Muscle layer of duodenum (tissue), 2 donors: ENCODE data around the gene PDE6A.

Experiments used
- H3K27ac ChIP-seq: one replicate; pipeline ENCODE4 v1.7.0; 2013; ENCODE audit warnings: mild to moderate bottlenecking, low read length
- H3K27me3 ChIP-seq: one replicate; pipeline ENCODE4 v1.7.0; 2013; ENCODE audit warnings: low read depth, mild to moderate bottlenecking, control low read depth, low read length
- H3K36me3 ChIP-seq, 2 donors: one replicate each; pipeline ENCODE4 v1.7.0; 2013; ENCODE audit warnings: low read length in 2 of 2, control low read depth in 1 of 2, mild to moderate bottlenecking in 1 of 2; ENCODE audit not compliant: insufficient read depth in 2 of 2, control insufficient read depth in 1 of 2
- H3K4me1 ChIP-seq, 2 donors: one replicate each; pipeline ENCODE4 v1.7.0; 2013; ENCODE audit warnings: low read length in 2 of 2, mild to moderate bottlenecking in 2 of 2, control low read depth in 1 of 2, moderate library complexity in 1 of 2; ENCODE audit not compliant: insufficient read depth in 2 of 2, control insufficient read depth in 1 of 2
- H3K4me3 ChIP-seq, 2 donors: one replicate each; pipeline ENCODE4 v1.7.0; 2013; ENCODE audit warnings: low read length in 2 of 2, low read depth in 1 of 2, mild to moderate bottlenecking in 1 of 2
- H3K9me3 ChIP-seq, 2 donors: one replicate each; pipeline ENCODE4 v1.7.0; 2013; ENCODE audit warnings: low read length in 2 of 2, control low read depth in 1 of 2, mild to moderate bottlenecking in 1 of 2; ENCODE audit not compliant: control insufficient read depth in 1 of 2
- donor health status: healthy.

PDE6A gene

DNA sequence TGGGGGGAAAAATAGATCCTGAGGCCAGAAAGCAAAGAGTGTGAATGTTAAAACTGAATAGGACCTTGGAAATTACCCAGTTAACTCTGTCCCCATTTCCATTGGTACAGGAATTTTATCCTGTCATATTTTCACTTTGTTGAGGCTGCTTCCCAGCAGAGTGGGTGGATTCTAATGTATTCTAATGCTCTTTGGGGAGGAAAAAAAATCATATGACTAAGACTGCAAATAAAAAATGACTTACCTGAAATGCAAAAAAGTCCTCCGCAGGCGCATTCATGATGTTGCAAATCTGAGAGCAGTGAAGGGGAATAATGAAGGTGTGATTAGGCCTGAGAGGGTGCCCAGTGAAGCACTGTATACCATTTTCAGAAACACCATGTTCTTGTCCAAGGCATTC is 41.2 kb downstream of the PDE6A start:
- H3K36me3 ChIP-seq, result no peaks in the 10 kb centered on the region
- H3K4me3 ChIP-seq, result no peak overlapping the region
- no peak overlapping the region for H3K27ac ChIP-seq
- no peaks in the 10 kb centered on the region for H3K27me3 ChIP-seq
- no peaks in the 10 kb centered on the region for H3K4me1 ChIP-seq
- H3K9me3 ChIP-seq, result no peaks in the 10 kb centered on the region

DNA sequence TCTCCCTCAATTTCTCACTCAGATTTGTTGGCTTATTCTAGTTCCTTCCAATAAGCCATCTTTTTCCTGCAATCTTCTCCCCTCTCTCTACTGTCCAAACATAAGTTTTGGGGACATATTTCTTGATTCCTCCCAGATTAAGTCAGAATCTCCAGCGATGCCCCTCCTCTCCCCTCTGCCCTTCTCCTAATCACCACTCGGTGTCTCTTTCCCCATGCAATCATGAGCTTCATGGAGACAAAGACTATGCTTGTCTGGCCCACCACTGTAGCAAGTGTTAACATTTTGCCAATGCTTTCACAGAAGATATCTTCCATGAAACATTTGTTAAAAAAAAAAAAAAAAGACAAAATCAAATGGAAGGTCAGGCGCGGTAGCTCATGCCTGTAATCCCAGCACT is 42.4 kb downstream of the PDE6A start:
- no peaks in the 10 kb centered on the region for H3K9me3 ChIP-seq
- H3K4me1 ChIP-seq, result no peaks in the 10 kb centered on the region
- H3K4me3 ChIP-seq, result no peak overlapping the region
- H3K27ac ChIP-seq, result no peak overlapping the region
- H3K36me3 ChIP-seq, result no peaks in the 10 kb centered on the region
- no peaks in the 10 kb centered on the region for H3K27me3 ChIP-seq

DNA sequence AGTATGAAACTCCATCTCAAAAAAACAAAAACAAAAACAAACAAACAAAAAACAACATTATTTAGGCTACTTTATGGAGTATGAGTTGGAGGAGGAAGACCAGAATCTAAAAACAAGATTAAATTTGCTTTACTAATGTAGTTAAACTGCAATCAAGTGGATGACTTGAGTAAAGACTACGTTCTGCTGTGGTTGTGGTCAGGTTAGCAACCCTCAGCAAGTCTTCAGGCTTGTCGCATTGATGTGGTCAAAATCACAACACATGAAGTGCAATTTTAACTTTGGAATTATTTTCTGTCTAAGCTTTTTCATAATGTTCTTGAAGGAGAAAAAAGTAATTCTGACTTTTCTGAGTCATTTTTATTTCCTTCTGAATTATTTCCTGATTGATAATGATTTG is 43.1 kb downstream of the PDE6A start:
- H3K9me3 ChIP-seq, result no peaks in the 10 kb centered on the region
- no peaks in the 10 kb centered on the region for H3K27me3 ChIP-seq
- no peak overlapping the region for H3K4me3 ChIP-seq
- H3K36me3 ChIP-seq, result no peaks in the 10 kb centered on the region
- no peak overlapping the region for H3K27ac ChIP-seq
- no peaks in the 10 kb centered on the region for H3K4me1 ChIP-seq

DNA sequence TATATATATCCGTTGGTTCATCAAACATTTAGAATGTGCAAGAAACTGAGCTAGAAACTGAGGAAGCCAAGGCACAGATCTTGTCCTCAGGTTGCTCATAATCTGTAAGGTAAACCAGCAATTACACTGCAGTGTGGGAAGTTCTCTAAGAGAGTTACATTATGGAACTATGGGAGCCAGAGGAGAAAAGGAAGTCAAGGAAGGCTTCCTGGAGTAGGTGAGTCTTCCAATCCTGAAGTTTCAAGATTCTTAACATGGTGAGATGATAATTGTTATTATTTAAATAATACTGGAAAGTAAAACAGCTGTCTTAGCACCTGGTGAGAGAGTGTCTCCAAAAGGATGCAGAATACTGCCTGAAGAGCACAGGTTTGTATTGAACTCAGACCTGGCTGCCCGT is 44.2 kb downstream of the PDE6A start:
- H3K4me1 ChIP-seq, result no peaks in the 10 kb centered on the region
- no peak overlapping the region for H3K4me3 ChIP-seq
- no peaks in the 10 kb centered on the region for H3K9me3 ChIP-seq
- no peak overlapping the region for H3K27ac ChIP-seq
- no peaks in the 10 kb centered on the region for H3K27me3 ChIP-seq
- H3K36me3 ChIP-seq, result no peaks in the 10 kb centered on the region

DNA sequence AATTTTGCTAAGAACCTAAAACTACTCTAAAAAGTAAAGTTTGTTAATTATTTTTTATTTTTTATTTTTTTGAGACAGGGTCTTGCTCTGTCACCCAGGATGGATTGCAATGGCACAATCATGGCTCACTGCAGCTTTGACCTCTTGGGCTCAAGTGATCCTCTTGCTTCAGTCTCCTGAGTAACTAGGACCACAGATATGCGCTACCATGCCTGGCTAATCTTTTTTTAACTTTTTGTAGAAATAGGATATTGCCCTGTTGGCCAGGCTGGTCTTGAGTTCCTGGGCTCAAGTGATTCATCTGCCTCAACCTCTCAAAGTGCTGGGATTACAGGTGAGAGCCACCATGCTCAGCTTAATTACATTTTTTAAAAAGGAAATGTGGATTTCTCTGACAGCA is 45.8 kb downstream of the PDE6A start:
- Histone ChIP-seq H3K4me1 (no peaks in the 10 kb centered on the region), H3K36me3 (no peaks in the 10 kb centered on the region), H3K9me3 (no peaks in the 10 kb centered on the region), H3K4me3 (no peak overlapping the region), H3K27ac (no peak overlapping the region), H3K27me3 (no peaks in the 10 kb centered on the region)

DNA sequence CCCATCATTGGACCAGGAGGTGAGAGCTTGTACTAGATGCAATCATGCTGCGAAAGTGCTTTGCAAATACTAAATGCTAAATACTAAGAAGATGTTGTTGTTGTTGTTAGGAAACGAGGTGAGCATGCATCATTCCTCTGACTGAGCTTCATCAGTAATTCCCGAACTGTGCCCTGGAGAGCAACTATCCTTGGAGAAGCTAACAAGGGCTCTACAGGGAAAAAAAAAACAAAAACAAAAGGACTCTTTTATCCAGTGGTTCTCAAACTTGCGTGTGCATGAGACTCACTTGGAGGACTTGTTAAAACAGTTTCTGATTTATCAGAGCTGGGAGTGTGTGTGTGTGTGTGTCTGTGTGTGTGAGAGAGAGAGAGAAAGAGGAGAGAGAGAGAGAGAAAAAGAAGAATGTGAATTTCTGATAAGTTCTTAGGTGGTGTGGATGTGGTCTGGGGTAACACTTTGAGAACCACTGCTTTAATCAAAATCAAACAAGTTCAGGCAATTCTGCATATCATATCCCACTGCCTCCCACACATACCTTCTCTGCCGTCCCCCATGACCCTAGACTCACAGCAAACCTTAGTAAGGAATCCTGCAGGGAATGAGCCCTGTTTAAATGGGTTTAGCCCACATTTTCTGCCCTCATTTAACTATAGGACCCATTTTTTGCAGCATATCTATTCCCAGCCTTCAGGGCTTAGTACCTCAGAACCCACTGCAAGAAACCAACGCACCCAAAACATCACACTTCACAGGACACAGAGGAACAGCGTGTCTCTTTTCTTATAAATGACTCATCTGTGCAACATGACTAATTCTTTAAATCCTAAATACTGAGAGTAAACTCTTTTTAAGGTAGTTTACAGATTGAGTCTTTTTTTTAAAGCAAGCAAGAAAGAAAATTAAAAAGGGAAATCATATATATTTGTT is 48.9 kb downstream of the PDE6A start:
- Histone ChIP-seq H3K4me3 (no peak overlapping the region), H3K9me3 (no peaks in the 10 kb centered on the region), H3K27me3 (no peaks in the 10 kb centered on the region), H3K36me3 (no peaks in the 10 kb centered on the region), H3K27ac (no peak overlapping the region), H3K4me1 (no peaks in the 10 kb centered on the region)

DNA sequence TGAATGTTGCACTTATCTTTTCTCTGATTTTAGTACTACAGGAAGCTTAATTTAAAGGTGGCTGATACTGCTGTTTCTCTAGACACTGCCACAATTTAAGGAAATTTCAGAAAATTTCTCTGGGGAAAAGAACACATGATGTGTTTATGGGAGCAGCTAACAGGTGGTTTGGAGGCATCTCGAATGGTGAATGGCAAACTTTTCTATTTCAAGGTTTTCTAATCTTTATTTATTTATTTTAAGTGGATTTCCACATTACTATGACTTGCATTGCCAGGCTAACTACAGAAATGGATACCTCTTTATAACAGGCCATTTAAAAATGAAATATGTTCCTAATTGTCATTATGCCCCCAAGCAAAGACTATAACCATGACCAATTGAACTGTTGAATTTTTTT is 50.4 kb downstream of the PDE6A start:
- Histone ChIP-seq H3K9me3 (no peaks in the 10 kb centered on the region), H3K27me3 (no peaks in the 10 kb centered on the region), H3K36me3 (no peaks in the 10 kb centered on the region), H3K27ac (no peak overlapping the region), H3K4me1 (no peaks in the 10 kb centered on the region), H3K4me3 (no peak overlapping the region)

DNA sequence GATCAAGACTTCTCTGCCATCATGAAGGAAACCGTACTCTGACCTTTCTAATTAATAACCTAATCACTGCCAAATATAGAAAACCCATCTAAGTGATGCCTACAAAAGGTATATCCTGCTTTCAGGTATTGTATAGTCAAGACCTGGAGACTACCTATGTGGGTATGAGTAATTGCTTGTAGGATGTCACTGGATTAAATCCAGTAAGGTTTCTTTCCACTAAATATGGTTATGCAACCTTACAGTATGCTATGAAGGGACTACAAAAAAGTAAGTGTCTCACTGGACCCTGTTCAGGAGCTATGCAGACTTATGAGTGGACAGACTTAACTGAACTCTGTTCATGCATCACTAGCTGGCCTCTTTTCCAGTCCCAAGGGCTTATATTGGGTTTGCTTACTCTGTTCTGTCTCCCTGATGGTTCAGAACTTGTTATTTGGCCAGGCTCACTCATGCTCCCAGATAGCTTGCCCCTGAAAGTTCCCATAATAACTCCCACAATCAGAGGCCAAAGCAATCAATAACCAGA is 51.1 kb downstream of the PDE6A start:
- H3K27me3 ChIP-seq, result no peaks in the 10 kb centered on the region
- no peaks in the 10 kb centered on the region for H3K9me3 ChIP-seq
- no peak overlapping the region for H3K4me3 ChIP-seq
- H3K27ac ChIP-seq, result no peak overlapping the region
- no peaks in the 10 kb centered on the region for H3K4me1 ChIP-seq
- no peaks in the 10 kb centered on the region for H3K36me3 ChIP-seq

DNA sequence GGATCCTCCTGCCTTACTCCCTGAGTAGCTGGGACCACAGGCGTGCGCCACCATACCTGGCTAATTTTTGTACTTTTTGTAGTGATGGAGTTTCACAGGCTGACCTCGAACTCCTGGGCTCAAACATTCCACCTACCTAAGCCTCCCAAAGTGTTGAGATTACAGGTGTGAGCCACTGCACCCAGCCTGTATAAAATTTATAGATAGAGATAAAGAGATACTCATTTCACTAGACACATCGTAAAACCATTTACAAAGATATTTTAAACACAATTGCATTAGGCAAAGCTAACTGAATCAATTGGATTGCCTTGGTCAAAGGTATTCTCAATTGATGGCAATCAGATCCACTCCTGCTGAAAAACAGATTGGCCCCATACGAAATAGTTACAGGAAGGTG is 52.0 kb downstream of the PDE6A start:
- Histone ChIP-seq H3K4me3 (no peak overlapping the region), H3K27ac (no peak overlapping the region), H3K4me1 (no peaks in the 10 kb centered on the region), H3K36me3 (no peaks in the 10 kb centered on the region), H3K27me3 (no peaks in the 10 kb centered on the region), H3K9me3 (no peaks in the 10 kb centered on the region)

DNA sequence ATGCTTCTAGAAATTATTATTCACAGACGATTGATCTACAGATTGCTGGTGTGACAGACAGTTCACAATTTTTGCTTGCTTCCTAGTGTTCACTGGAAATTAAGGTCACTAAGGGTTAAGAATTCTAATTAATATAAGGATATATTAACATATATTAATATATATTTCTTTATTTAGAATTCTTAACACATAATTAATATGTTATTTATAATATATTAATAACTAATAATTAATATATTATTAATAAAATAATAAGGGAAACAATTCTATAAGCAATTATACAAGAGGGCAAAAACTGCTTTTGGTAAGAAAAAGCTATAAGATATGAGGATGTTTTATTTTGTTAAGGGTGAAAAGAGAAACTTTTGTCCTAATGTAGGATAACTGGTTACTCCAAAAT is 56.3 kb downstream of the PDE6A start:
- Histone ChIP-seq H3K36me3 (no peaks in the 10 kb centered on the region), H3K4me3 (no peak overlapping the region), H3K27me3 (no peaks in the 10 kb centered on the region), H3K9me3 (no peaks in the 10 kb centered on the region), H3K4me1 (no peaks in the 10 kb centered on the region), H3K27ac (no peak overlapping the region)

DNA sequence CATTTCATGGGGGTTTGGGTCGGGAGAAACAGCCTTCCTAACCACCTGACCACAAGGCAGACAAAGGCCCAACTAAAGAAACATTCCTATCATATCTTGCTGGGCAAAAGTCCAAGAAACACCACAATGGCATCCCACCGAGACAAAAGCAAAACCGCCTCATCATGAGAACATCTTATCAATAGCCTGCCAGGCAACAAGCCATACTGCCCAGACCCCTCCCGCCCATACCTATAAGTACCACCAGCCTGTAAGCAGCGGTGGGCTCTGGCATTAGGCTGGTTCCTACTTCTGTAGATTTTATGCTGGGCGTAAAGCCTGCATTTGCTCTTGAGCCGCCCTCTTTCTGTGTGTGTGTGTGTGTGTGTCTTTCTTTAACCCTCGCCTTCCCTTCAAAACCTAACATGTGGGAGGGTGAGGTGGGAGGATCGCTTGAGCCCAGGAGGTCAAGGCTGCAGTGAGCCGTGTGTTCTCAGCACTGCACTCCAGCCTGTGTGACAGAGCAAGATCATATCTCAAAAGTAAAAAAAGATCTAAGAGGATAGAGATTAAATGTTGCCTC is 56.9 kb downstream of the PDE6A start:
- no peaks in the 10 kb centered on the region for H3K9me3 ChIP-seq
- no peak overlapping the region for H3K27ac ChIP-seq
- H3K4me3 ChIP-seq, result no peak overlapping the region

More for the DNA sequence above, 56.9 kb downstream of the PDE6A start:
- Histone ChIP-seq H3K27me3 (no peaks in the 10 kb centered on the region), H3K36me3 (no peaks in the 10 kb centered on the region), H3K4me1 (no peaks in the 10 kb centered on the region)
